ENCODE measurements around the gene NSUN7.

The NSUN7 gene

GRCh38 chr4:40848940-40849339 is 99.2 kb downstream of the NSUN7 start:
- DNase-seq: no peak

GRCh38 chr4:40850496-40850895 is 100.7 kb downstream of the NSUN7 start:
- DNase-seq: no peak

- no peak for DNase-seq
Measured at GRCh38 chr4:40856277-40856839, 106.6 kb downstream of the NSUN7 start.

GRCh38 chr4:40856840-40857362 is 107.1 kb downstream of the NSUN7 start:
- DNase-seq: no peak

GRCh38 chr4:40857956-40858355 is 108.2 kb downstream of the NSUN7 start:
- DNase-seq: no peak

GRCh38 chr4:40858962-40859361 is 109.2 kb downstream of the NSUN7 start:
- no peak for DNase-seq

Measured in cerebellar nuclear complex (tissue), 1 donor.